ENCODE measurements around the gene FOXO6. TPM values are rescaled to one million over a fixed set of nuclear protein-coding genes. Genes with fewer than 3 reads are reported as not detected.

FOXO6 gene
- total RNA-seq (1 to 10 TPM in 3 of 4 donors, under 1 TPM in 1; 0.84 to 8.6 (median 3.3) TPM), polyA plus RNA-seq (under 1 TPM; 0.42 to 0.88 (median 0.44) TPM)
- long read RNA-seq, donor 1, partial matches to known transcripts = 0 of 1 reads
- long read RNA-seq, donor 1, other reads (novel, unspliced or antisense) = 1 of 1 reads
- long read RNA-seq, donor 2 = 0 reads

DNA sequence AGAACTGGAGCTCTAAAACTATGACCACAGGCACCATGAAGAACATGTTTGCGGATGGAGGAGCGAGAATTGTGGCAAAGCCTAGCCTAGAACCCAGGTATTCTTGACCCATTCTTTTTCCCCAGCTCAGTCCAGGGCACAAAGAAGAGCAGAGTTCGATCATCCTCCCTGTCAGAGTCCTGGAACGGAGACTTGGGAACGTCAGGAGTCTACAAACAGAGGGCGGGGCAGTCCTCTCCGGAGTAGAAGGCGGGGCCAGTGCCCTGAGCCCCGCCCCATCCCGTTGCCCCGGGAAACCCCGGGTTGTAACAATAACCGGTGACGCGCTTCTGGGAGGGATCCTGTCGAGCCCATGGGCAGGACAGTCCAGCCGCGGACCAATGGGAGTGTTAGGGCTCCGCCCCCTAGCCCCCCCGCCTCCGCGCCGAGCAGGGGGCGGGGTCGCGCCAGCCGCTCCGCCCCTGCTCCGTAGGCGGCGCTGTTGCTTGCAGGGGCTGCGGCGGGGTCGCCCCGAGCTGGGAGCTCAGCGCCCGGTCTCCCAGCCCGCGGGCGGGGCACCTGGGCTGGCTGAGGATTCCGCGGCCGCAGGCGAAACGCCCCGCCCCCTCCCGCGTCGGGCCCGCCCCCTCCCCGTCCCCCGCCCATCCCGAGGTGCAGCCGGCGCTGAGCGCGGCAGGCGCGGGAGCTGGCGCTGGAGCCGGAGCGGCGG, at the start of gene FOXO6:
FOXO6 (plus strand) TSS at position 649 of the 709 bp plus-strand sequence.
- no peaks in the 10 kb centered on the region for H3K27me3 ChIP-seq (ENCODE audit: insufficient read depth in 3 of 3, low read length in 2 of 3)
- ATAC-seq = peak; percentile 85 to 92 (median 89)
- no peaks in the 10 kb centered on the region for H3K9me3 ChIP-seq
- DNase-seq = peak; percentile 99
- H3K4me1 ChIP-seq = peaks cover 46% of the 10 kb centered on the region
- peak within 1 kb of the TSS; percentile 87 for H3K4me3 ChIP-seq
- TF ChIP-seq, protein P1, sequence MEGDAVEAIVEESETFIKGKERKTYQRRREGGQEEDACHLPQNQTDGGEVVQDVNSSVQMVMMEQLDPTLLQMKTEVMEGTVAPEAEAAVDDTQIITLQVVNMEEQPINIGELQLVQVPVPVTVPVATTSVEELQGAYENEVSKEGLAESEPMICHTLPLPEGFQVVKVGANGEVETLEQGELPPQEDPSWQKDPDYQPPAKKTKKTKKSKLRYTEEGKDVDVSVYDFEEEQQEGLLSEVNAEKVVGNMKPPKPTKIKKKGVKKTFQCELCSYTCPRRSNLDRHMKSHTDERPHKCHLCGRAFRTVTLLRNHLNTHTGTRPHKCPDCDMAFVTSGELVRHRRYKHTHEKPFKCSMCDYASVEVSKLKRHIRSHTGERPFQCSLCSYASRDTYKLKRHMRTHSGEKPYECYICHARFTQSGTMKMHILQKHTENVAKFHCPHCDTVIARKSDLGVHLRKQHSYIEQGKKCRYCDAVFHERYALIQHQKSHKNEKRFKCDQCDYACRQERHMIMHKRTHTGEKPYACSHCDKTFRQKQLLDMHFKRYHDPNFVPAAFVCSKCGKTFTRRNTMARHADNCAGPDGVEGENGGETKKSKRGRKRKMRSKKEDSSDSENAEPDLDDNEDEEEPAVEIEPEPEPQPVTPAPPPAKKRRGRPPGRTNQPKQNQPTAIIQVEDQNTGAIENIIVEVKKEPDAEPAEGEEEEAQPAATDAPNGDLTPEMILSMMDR (IDR thresholded peaks at IDR 0.05) = peak; percentile 66
- H3K36me3 ChIP-seq (ENCODE audit: insufficient read depth in 1 of 2, low read depth in 1 of 2) = no peaks in the 10 kb centered on the region
- WGBS, 3 donors = 3 to 7% (median 5%) methylated on average over 27 to 63 of the region's 63 CpGs
- peak within 1 kb of the TSS; percentile 58 for H3K27ac ChIP-seq
- intact Hi-C loops (cut with DNase I) = loop anchor here (1.0 to 5.0 kb wide), 3 partner anchors 36 to 58 kb away; no protein-coding TSS in a partner anchor

DNA sequence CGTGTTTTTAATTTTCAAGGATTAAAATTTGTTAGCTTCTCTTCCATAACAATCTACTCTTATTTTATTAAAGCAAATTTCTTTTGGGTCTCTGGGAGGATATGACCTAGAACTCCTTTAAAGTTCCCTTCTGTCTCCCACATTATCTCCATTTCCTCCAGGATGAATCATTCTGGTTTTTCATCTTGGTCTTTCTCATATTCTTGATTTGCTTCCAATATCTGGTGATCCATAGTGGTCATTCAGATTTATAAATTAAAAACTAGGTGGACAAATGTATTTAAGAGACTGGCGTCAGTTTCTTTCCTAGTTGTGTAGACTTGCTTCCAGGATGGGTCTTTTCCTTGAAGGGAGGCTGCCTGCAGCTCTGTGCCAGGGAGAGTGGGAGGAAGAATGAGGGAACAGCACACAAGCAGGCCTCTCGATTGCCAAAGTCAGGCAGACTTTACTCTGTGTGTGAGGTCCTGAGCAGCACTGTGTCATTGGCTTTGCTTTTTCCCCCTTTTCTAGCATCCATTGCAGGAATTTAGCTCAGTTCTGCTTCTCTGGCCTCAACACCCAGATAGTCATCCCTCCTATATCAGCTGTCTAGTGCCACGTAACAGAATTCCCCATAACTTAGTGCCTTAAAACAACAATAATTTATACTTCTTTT, 48.1 kb upstream of the FOXO6 start:
- TF ChIP-seq, protein P1 (IDR thresholded peaks at IDR 0.05) = no peak
- H3K27me3 ChIP-seq (ENCODE audit: insufficient read depth in 3 of 3, low read length in 2 of 3) = no peaks in the 10 kb centered on the region
- H3K27ac ChIP-seq = no peak overlapping the region
- intact Hi-C loops (cut with DNase I) = no loop called here
- WGBS, 3 donors = 87 to 90% (median 90%) methylated on average over 4 of the region's 4 CpGs
- no peaks in the 10 kb centered on the region for H3K9me3 ChIP-seq
- no peaks in the 10 kb centered on the region for H3K36me3 ChIP-seq (ENCODE audit: insufficient read depth in 1 of 2, low read depth in 1 of 2)
- no peak for DNase-seq
- ATAC-seq = no peak
- H3K4me3 ChIP-seq = no peak overlapping the region
- no peaks in the 10 kb centered on the region for H3K4me1 ChIP-seq

DNA sequence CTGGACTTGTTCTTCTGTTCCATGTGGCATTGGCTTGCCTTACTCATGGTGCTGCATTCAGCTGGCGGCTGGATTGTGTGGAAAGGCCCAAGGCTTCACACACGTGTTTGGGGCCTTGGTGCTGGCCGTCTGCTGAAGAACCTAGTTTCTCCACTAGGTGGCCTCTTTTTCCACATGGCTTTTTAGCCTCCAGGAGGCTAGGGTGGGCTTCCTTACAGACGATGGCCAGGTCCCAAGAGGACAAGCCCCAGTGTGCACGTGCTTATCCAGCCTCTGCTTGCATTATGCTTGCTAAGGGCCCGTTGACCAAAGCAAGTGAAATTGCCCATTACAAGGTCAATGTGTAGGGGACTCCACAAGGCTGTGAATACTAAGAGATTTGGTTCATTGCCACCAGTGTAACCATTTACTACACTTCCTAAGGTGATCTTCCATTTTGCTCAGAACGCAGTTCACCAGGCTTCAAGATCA, 47.5 kb upstream of the FOXO6 start:
- Histone ChIP-seq H3K4me1 (no peaks in the 10 kb centered on the region), H3K36me3 (ENCODE audit: insufficient read depth in 1 of 2, low read depth in 1 of 2) (no peaks in the 10 kb centered on the region), H3K27ac (no peak overlapping the region), H3K4me3 (no peak overlapping the region), H3K9me3 (no peaks in the 10 kb centered on the region), H3K27me3 (ENCODE audit: insufficient read depth in 3 of 3, low read length in 2 of 3) (no peaks in the 10 kb centered on the region)
- TF ChIP-seq, protein P1 (IDR thresholded peaks at IDR 0.05) = peak; percentile 38
- DNase-seq (no peak), ATAC-seq (peak in 3 of 4 donors; percentile 54 to 65 (median 62))
- 65 to 69% (median 66%) methylated on average over 7 of the region's 7 CpGs for WGBS, 3 donors
- intact Hi-C loops (cut with DNase I) = no loop called here

DNA sequence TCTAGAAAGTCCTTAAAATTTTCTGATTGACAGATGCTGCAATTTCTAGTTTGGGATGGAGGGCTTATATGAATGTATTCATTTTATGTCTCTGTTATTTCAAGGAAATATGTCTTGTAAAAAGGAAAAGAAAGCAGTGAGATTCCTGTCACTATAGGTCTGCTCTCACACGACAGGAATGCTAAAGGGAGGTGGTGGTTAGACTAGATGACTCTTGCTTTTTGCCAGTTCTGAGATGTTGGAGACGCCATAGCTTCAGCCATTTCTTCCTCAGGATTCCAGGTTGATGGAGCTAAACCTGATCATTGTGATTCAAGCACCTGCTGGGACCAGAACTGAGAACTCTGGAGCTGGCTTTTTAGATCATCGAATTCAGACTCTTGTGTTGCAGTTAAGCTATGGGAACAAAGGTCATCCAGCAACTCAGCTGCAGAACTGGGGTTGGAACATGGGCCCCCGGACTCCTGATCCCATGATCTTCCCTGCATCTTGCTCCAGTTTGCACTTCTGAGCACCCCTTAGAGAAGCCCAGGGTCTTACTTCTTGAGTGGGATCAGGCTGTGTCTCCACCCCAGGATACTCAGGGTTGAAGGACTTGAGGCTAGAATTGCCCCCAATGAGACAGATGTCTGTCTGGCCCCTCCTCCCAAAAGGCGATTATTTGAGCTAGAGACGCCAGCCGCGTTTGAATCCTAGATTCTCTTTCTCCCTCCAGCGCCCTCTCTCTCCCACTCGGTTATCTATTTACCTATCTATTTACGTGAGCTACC, 46.7 kb upstream of the FOXO6 start:
- ATAC-seq = no peak
- TF ChIP-seq, protein P1 (IDR thresholded peaks at IDR 0.05) = no peak
- no peaks in the 10 kb centered on the region for H3K36me3 ChIP-seq (ENCODE audit: insufficient read depth in 1 of 2, low read depth in 1 of 2)
- H3K27ac ChIP-seq = no peak overlapping the region
- H3K4me1 ChIP-seq = peaks cover 6% of the 10 kb centered on the region
- no peak for DNase-seq
- H3K4me3 ChIP-seq = no peak overlapping the region
- no peaks in the 10 kb centered on the region for H3K27me3 ChIP-seq (ENCODE audit: insufficient read depth in 3 of 3, low read length in 2 of 3)
- WGBS, 3 donors = 83 to 84% (median 84%) methylated on average over 11 of the region's 11 CpGs
- H3K9me3 ChIP-seq = no peaks in the 10 kb centered on the region
- intact Hi-C loops (cut with DNase I) = no loop called here
